ENCODE results near the gene YTHDC2.

DNA sequence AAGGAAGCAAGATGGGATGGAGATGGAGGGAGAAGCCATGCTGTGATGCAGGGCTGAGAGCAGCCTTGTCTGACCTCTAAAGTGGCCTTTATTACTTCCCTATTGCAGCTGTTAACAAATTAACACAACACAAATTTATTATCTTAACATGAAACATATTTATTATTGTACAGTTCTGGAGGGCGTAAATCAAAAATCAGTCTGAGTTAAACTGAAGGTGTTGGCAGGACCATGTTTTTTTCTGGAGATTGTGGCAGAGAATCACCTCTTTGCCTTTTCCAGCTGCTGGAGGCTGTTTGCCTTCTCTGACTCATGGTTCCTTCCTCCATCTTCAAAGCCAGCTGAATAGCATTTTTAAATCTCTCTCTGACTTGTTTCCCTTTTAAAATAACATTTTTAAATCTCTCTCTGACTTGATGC lies 18.1 kb upstream of the YTHDC2 start:
- TF ChIP-seq GATA2 (IDR thresholded peaks at IDR 0.05; ENCODE audit: low read depth, low read length): no peak
- TF ChIP-seq GATA3 (IDR thresholded peaks at IDR 0.05; ENCODE audit: low read depth, low read length): no peak

All from SH-SY5Y (cell line).